OCI-LY3 (cell line): Measurements from ENCODE around the gene SYCP3.

Experiments
- EZH2phosphoT487 ChIP-seq: fragments of 200-600 bp; shearing (Covaris generic); IDR thresholded peaks from 2 replicates; pipeline ENCODE4 v1.6.1; 2018; ENCODE audit warnings: antibody characterized with exemption, mixed run types, low read depth
- TF ChIP-seq, protein P1 (sequence below): fragments of 200-600, 300-600 bp; sonication (generic); IDR thresholded peaks from 2 replicates; pipeline ENCODE4 v1.5.1; 2014; ENCODE audit warnings: antibody characterized with exemption, low read length, low read depth

DNA sequence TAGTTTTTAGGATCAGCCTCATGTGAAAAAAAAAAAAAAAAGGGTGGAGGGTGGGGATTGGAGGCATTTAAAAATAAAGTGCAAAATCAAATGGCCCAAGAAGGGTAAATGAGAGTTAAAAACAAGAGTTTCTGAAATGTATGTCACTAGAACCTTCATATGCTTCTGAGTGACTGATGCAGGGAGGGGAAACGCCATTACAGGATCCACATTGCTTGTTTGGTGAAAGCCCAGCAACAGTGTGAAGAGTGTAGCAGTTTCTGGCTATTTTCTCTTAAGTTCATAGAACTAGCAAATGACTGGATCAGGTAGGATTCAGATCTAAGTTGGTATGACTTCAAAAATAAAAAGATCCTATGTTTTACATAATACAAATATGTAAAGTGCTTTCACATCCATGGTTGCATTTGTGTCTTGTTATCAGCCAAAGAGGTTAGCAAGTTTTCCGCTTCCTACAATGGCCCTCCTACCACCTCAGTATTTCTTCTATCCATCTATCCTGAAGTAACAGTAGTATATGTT lies 38.9 kb downstream of the SYCP3 start:
- TF ChIP-seq EZH2phosphoT487: no peak
- TF ChIP-seq, protein P1, sequence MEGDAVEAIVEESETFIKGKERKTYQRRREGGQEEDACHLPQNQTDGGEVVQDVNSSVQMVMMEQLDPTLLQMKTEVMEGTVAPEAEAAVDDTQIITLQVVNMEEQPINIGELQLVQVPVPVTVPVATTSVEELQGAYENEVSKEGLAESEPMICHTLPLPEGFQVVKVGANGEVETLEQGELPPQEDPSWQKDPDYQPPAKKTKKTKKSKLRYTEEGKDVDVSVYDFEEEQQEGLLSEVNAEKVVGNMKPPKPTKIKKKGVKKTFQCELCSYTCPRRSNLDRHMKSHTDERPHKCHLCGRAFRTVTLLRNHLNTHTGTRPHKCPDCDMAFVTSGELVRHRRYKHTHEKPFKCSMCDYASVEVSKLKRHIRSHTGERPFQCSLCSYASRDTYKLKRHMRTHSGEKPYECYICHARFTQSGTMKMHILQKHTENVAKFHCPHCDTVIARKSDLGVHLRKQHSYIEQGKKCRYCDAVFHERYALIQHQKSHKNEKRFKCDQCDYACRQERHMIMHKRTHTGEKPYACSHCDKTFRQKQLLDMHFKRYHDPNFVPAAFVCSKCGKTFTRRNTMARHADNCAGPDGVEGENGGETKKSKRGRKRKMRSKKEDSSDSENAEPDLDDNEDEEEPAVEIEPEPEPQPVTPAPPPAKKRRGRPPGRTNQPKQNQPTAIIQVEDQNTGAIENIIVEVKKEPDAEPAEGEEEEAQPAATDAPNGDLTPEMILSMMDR: no peak
